ENCODE measurements around the gene GPRIN1.
A peak's percentile ranks its signal among the peaks of the same experiment; 100 is the strongest.

The GPRIN1 gene

GRCh38 chr5:176573564-176574296, 36.2 kb downstream of the GPRIN1 start:
- TF ChIP-seq CTCF (IDR thresholded peaks at IDR 0.05; ENCODE audit: borderline replicate concordance, control extremely low read depth, extremely low read depth, insufficient read depth, missing control alignments), result peak; percentile 83
- in situ Hi-C loops (cut with MboI; ENCODE audit: low sequenced_read_pairs, unreplicated experiment), result no loop called here
- peak; percentile 92 for DNase-seq (ENCODE audit: low spot score)

GRCh38 chr5:176570044-176570443, 39.9 kb downstream of the GPRIN1 start:
- no peak for DNase-seq (ENCODE audit: low spot score)
- in situ Hi-C loops (cut with MboI; ENCODE audit: low sequenced_read_pairs, unreplicated experiment), result no loop called here
- TF ChIP-seq CTCF (IDR thresholded peaks at IDR 0.05; ENCODE audit: borderline replicate concordance, control extremely low read depth, extremely low read depth, insufficient read depth, missing control alignments), result no peak

GRCh38 chr5:176568657-176569056, 41.3 kb downstream of the GPRIN1 start:
- in situ Hi-C loops (cut with MboI; ENCODE audit: low sequenced_read_pairs, unreplicated experiment), result no loop called here
- DNase-seq (ENCODE audit: low spot score), result no peak
- TF ChIP-seq CTCF (IDR thresholded peaks at IDR 0.05; ENCODE audit: borderline replicate concordance, control extremely low read depth, extremely low read depth, insufficient read depth, missing control alignments), result no peak

GRCh38 chr5:176565760-176566288, 44.1 kb downstream of the GPRIN1 start:
- in situ Hi-C loops (cut with MboI; ENCODE audit: low sequenced_read_pairs, unreplicated experiment), result no loop called here
- no peak for TF ChIP-seq CTCF (IDR thresholded peaks at IDR 0.05; ENCODE audit: borderline replicate concordance, control extremely low read depth, extremely low read depth, insufficient read depth, missing control alignments)
- no peak for DNase-seq (ENCODE audit: low spot score)

GRCh38 chr5:176564002-176564401, 46.0 kb downstream of the GPRIN1 start:
- in situ Hi-C loops (cut with MboI; ENCODE audit: low sequenced_read_pairs, unreplicated experiment), result no loop called here
- no peak for DNase-seq (ENCODE audit: low spot score)
- no peak for TF ChIP-seq CTCF (IDR thresholded peaks at IDR 0.05; ENCODE audit: borderline replicate concordance, control extremely low read depth, extremely low read depth, insufficient read depth, missing control alignments)

- in situ Hi-C loops (cut with MboI; ENCODE audit: low sequenced_read_pairs, unreplicated experiment), result no loop called here
- no peak for DNase-seq (ENCODE audit: low spot score)
- TF ChIP-seq CTCF (IDR thresholded peaks at IDR 0.05; ENCODE audit: borderline replicate concordance, control extremely low read depth, extremely low read depth, insufficient read depth, missing control alignments), result no peak
These were observed 47.8 kb downstream of the GPRIN1 start for GRCh38 chr5:176562189-176562588.

Measured in GM13976 (cell line).